Measurements from ENCODE around the gene SMPD4. TPM values are rescaled to one million over a fixed set of nuclear protein-coding genes. Genes with fewer than 3 reads are reported as not detected.
A peak's percentile ranks its signal among the peaks of the same experiment; 100 is the strongest.
"Not testable (repeated sequence)": the region's sequence is repeated elsewhere in the genome, so short reads cannot be mapped to it uniquely, and the experiment has no call there.

SMPD4 gene
- polyA plus RNA-seq, 4 donors: 52.5 to 85.1 (median 59.8) TPM

- DNase-seq (ENCODE audit: low read depth in 4 of 4, low spot score in 3 of 4): not testable (repeated sequence)
Observed at GRCh38 chr2:130141645-130142370, 39.6 kb downstream of the SMPD4 start.

- DNase-seq (ENCODE audit: low read depth in 4 of 4, low spot score in 3 of 4): not testable (repeated sequence)
Observed at GRCh38 chr2:130141002-130141401, 40.4 kb downstream of the SMPD4 start.

DNA sequence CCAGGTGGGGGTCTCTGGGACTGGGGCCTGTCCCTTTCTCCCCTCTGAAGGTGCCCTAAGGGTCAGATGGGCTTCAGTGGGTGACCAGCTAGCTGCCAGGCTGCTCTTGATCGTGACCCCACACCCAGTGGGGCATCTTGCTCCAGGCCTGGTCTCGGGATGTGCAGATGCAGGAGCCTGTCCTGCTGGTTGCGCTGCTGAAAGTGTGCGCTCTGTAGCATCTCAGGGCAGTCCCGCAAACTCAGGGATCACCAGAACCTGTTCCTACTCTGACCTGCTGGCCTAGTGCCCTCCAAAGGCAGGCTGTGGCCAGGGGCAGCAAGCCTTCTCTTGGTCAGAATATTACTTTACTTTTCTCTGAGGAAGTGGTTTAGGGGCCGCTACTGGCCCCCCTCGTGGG is 40.9 kb downstream of the SMPD4 start:
- not testable (repeated sequence) for DNase-seq (ENCODE audit: low read depth in 4 of 4, low spot score in 3 of 4)

DNA sequence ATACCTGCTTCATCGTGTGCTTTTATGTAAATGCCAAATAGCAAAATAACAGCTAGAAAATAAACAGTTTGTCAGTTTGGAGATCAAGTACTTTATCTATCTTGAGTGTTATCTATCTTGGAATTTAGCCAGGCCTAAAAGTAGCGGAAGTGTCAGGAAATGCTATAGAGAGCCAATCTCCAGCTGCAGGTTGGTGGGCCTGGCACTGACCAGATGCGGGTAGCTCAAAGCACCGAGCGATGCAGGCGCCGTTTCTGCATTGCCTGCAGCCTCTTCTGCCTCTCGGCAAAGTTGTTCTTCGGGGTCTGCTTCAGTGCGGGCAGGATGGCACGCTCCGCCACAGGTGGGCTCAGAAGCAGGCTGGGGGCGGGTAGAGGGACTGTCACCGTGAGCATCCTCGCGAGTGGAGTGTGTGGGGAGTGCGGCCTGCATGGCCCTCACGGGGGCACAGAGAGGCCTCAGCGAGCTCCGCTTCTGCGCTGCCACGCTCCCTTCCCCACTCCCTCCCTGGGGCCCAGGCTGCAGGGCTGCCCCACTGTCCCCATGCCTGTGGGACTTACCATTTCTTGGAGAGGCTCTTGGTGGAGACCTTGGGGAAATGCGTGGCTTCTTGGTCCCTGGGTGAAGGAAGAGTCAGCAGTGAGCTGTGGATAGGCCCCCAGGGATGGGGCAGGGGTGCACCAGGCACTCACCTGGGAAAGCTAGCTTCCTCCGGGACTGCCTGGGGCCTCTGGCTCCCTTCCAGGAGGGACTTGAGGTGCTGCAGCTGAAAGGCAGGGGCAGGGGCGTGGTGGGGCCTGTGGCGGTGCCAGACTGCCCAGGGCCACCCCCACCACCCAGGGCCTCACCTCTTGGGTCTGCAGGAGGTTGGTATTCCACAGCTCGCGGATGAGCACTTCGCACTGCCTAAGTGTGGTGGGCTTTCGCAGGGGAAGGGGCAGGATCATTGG is 41.8 kb downstream of the SMPD4 start:
- not testable (repeated sequence) for DNase-seq (ENCODE audit: low read depth in 4 of 4, low spot score in 3 of 4)

GRCh38 chr2:130138841-130139251 is 42.6 kb downstream of the SMPD4 start:
- not testable (repeated sequence) for DNase-seq (ENCODE audit: low read depth in 4 of 4, low spot score in 3 of 4)

GRCh38 chr2:130138326-130138725 is 43.1 kb downstream of the SMPD4 start:
- not testable (repeated sequence) for DNase-seq (ENCODE audit: low read depth in 4 of 4, low spot score in 3 of 4)

GRCh38 chr2:130137118-130137517 is 44.3 kb downstream of the SMPD4 start:
- not testable (repeated sequence) for DNase-seq (ENCODE audit: low read depth in 4 of 4, low spot score in 3 of 4)

DNA sequence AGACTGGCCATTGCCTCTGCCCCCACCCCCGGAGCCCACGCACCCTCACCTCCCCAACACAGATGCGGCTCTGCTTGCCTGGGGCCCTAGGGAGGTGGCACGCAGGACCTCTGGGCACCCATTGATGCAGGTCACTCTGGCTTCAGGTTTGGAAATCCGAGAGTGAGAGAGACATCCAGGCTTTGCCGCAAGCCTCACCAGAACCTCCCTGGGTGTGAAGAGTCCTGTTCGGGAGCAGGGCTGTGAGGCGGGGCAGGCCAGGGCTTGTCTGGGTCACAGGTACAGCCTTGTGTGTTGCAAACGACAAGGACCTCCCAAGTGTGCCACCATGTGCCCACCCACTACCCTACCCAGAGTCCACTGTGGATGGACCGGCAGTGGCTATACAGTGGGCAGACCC is 44.9 kb downstream of the SMPD4 start:
- DNase-seq (ENCODE audit: low read depth in 4 of 4, low spot score in 3 of 4): not testable (repeated sequence)

- no peak for DNase-seq (ENCODE audit: low read depth in 4 of 4, low spot score in 3 of 4)
Observed at GRCh38 chr2:130135692-130136541, 45.5 kb downstream of the SMPD4 start.

DNA sequence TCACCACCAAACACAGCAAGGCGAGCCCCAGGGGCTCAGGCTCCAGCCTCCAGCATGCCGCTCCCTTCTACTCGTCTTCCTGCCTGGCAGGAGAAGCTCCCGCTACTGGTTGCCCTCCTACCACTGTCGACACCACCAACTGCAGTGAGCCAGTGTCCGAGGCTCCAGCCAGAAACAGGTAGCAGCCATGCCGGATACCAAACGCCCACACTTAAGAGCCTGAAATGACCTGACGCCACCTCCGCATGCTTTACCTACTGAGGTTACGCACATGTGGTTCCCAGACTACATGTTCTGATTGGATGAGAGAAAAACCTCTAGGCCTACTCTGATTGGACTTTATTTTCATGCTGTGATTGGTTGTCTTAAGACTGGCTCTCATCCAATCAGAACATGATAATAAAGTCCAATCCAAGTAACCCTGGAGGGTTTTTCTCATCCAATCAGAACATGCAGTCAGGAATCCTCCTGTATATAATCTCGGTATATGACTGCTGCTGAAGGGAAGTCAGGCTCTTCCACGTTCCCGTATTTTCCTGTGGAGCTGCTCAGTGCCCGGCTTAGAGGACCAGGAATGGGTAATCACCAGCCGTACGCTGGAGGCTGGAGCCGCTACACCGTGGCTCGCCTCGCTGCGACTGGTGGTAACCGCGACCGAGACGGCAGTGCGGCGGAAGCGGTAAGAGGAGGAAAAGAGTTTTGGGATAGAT is 52.1 kb downstream of the SMPD4 start, which contains the start of gene POTEF:
Gene POTEF (minus strand): TSS at position 103 of the 710 bp plus-strand sequence. CDS start 8,707 bp downstream, outside the sequence.
- DNase-seq (ENCODE audit: low read depth in 4 of 4, low spot score in 3 of 4): not testable (repeated sequence)

DNA sequence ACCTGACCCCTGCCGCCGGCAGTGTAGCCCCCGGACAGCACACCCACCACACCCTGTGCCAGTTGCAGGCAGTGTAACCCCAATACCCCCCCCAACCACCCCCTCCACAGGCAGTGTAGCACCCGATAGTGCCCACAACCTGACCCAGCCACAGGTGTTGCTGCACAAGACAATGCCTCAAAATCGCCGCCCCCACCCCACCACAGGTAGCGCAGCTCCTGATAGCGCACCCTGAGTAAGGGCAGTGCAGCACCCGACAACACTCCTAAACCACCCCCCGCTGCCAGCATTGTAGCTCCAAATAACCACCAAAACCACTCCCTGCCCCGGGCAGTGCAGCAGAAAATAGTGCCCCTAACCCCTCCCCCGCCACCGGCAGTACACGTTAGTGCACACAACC is 52.9 kb downstream of the SMPD4 start:
- DNase-seq (ENCODE audit: low read depth in 4 of 4, low spot score in 3 of 4): not testable (repeated sequence)

GRCh38 chr2:130127726-130128125 is 53.7 kb downstream of the SMPD4 start:
- DNase-seq (ENCODE audit: low read depth in 4 of 4, low spot score in 3 of 4): not testable (repeated sequence)

GRCh38 chr2:130120924-130121323 is 60.5 kb downstream of the SMPD4 start:
- not testable (repeated sequence) for DNase-seq (ENCODE audit: low read depth in 4 of 4, low spot score in 3 of 4)

DNA sequence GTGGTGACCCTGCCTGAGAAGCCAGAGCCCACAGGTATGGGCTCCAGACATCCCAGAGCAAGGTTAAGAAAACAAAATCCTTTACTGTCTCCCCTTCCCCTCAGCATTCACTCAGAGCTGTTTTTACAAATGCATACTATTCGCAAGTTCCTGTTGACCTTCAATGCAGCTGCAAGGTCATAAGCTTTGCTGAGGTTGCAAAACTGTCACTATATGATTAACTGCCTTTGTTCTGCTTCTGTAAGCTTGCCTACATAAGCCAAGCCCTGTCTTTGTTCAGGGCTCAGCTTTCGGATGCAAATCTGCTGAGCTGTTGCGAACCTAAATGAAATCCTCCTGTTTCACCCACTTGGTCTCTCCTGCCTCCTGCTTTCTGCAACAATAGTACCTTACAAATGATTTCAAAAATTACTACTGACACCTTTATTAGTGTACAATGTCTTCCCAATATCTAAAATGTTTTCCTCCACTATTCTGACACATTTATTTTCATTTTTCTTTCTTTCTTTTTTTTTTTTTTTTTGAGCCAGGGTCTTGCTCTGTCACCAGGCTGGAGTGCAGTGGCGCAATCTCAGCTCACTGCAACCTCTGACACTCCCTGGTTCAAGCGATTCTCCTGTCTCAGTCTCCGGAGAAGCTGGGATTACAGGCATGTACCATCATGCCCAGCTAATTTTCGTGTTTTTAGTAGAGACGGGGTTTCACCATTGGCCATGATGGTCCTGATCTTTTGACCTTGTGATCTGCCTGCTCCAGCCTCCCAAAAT is 78.6 kb downstream of the SMPD4 start:
- peak; percentile 0 to 29 (median 14) for DNase-seq (ENCODE audit: low read depth in 4 of 4, low spot score in 3 of 4)

Other genes starting within 250 kb of the SMPD4 start
- gene RAB6C, start 201.9 kb downstream of the SMPD4 start, polyA plus RNA-seq (ENCODE audit: insufficient read length in 4 of 4): 1 to 10 TPM in 1 of 4 donors, under 1 TPM in 3; 0.30 to 1.4 (median 0.74) TPM
- gene POTEF, start 52.4 kb downstream of the SMPD4 start, polyA plus RNA-seq (ENCODE audit: insufficient read length in 4 of 4): under 1 TPM in 3 of 4 donors, not detected in 1; 0.06 to 0.07 (median 0.06) TPM
- 10 to 100 TPM in 3 of 4 donors, 1 to 10 TPM in 1; 5.2 to 23.5 (median 12.5) TPM for gene CCDC74B, start 36.5 kb downstream of the SMPD4 start, polyA plus RNA-seq (ENCODE audit: insufficient read length in 4 of 4)
- 100 to 1,000 TPM in 2 of 4 donors, 10 to 100 TPM in 2; 71.6 to 198 (median 99.0) TPM for gene MZT2B, start 660 bp upstream of the SMPD4 start, polyA plus RNA-seq (ENCODE audit: insufficient read length in 4 of 4)
- under 1 TPM in 1 of 4 donors, not detected in 3; 0.33 TPM for gene TUBA3E, start 16.8 kb upstream of the SMPD4 start, polyA plus RNA-seq (ENCODE audit: insufficient read length in 4 of 4)
- 10 to 100 TPM; 25.1 to 43.3 (median 34.6) TPM for gene IMP4, start 161.3 kb upstream of the SMPD4 start, polyA plus RNA-seq (ENCODE audit: insufficient read length in 4 of 4)
- 10 to 100 TPM; 22.0 to 35.8 (median 28.2) TPM for gene PTPN18, start 174.5 kb upstream of the SMPD4 start, polyA plus RNA-seq (ENCODE audit: insufficient read length in 4 of 4)

Measured in left renal pelvis (tissue), 4 donors.